ENCODE results near the gene ZNF615.
"Not testable (repeated sequence)": the region's sequence is repeated elsewhere in the genome, so short reads cannot be mapped to it uniquely, and the experiment has no call there.

ZNF615 gene

DNA sequence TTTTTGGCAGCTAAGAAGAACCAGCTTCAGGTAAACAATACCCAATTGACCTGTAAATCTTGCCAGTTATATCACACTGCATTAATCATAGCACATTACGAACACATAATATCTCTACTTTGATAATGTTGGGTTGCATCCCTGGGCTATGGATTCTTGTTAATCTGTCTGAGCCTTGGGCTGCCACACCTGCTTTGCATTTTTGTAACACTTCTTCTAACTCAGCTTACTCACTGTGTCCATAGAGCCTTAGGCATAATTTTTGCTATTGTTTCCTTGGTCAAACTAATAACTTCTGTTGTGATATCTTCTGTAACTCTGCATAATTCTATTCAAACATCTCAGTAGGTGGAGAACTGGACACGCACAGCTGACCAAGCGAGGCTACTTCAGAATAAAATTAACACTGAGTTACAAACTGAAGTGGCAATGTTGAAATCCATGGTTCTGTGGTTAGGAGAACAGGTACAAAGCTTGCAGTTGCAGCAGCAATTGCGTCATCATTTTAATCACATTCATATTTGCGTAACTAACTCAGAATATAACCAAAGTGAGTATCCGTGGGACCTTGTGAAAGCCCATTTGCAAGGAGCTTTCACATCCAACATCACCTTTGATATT lies 27.8 kb downstream of the ZNF615 start:
- no peak for DNase-seq

DNA sequence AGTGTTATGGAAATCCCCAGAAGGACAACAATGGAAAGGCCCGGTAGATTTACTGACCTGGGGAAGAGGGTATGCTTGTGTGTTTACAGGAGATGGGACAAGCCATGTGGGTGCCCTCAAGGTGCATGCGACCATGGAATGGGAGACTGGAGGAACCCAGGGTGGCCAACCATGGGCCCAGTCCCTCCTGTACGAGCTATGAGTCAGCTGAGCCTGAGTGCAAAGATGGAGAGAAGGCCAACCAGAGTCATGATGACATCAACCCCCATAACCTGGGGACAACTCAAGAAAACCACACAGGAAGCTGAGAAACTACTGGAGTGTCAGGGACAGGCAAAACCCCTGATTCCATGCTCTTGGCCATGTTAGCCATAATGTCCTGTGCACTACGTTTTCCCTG lies 29.1 kb downstream of the ZNF615 start:
- no peak for DNase-seq

GRCh38 chr19:51977346-51977745 lies 30.7 kb downstream of the ZNF615 start:
- DNase-seq: no peak

GRCh38 chr19:51976852-51977251 lies 31.2 kb downstream of the ZNF615 start:
- no peak for DNase-seq

DNA sequence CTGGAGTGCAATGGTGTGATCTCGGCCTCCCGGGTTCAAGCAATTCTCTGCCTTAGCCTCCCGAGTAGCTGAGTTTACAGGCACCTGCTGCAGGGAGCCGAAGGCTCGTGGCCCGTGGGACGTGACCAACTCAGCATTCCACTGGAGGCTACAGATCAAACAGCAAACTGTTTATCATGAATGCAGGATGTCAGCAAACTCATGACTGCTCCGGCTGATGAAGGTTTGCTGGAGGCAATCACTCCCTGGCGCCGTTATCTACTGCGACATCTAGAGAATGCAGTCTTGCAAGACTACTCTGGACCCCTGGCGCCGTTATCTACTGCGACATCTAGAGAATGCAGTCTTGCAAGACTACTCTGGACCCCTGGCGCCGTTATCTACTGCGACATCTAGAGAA lies 32.2 kb downstream of the ZNF615 start:
- not testable (repeated sequence) for DNase-seq

GRCh38 chr19:51971624-51972023 lies 36.4 kb downstream of the ZNF615 start:
- no peak for DNase-seq

- DNase-seq: no peak
Measured at GRCh38 chr19:51970718-51971117, 37.3 kb downstream of the ZNF615 start.

- no peak for DNase-seq
Measured at GRCh38 chr19:51965583-51965982, 42.4 kb downstream of the ZNF615 start.

DNA sequence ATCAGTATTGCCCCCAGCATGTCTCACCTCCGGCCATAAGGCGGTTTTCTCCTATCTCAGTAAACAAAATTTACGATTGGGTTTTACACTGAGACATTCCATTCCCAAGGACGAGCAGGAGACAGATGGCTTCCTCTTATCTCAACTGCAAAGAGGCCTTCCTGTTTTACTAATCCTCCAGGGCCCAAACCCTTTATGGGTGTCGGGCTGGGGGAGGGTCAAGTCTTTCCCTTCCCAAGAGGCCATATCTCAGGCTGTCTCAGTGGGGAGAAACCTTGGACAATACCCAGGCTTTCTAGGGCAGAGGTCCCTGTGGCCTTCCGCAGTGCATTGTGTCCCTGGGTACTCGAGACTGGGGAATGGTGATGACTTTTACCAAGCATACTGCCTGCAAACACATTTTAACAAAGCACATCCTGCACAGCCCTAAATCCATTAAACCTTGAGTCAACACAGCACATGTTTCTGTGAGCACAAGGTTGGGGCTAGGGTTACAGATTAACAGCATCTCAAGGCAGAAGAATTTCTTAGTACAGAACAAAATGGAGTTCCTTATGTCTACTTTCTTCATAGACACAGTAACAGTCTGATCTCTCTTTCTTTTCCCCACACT lies 47.3 kb downstream of the ZNF615 start:
- DNase-seq: not testable (repeated sequence)

GRCh38 chr19:51959791-51960190 lies 48.2 kb downstream of the ZNF615 start:
- DNase-seq: no peak

- not testable (repeated sequence) for DNase-seq
Measured at GRCh38 chr19:51957846-51958245, 50.2 kb downstream of the ZNF615 start.

GRCh38 chr19:51948975-51949374 lies 59.0 kb downstream of the ZNF615 start:
- no peak for DNase-seq

GRCh38 chr19:51946602-51947001 lies 61.4 kb downstream of the ZNF615 start:
- DNase-seq: no peak

- no peak for DNase-seq
Measured at GRCh38 chr19:51944798-51945552, 63.0 kb downstream of the ZNF615 start.

Data from GDM1 (cell line).